Activated CD4-positive, alpha-beta T cell treated with anti-CD3 and anti-CD28 coated beads, Interleukin-2, amount 10 ng/mL, durations not matched to agents 7 days and 5 days (primary cell): ENCODE data around the gene C1orf210. TPM values are rescaled to one million over a fixed set of nuclear protein-coding genes. Genes with fewer than 3 reads are reported as not detected.

Experiments
- CTCF ChIA-PET: fragments of 350-600 bp; sonication (Branson Sonifier 250); formaldehyde crosslinking; loops from one replicate; lab custom pipeline; 2021; ENCODE audit warnings: antibody characterized with exemption; lab: Charles Lee
- POLR2A ChIA-PET: fragments of 350-600 bp; sonication (Branson Sonifier 250); formaldehyde crosslinking; loops from one replicate; lab custom pipeline; 2021; ENCODE audit warnings: antibody characterized with exemption; lab: Charles Lee
- DNase-seq: peaks from one replicate; pipeline ENCODE4 v3.0.0-alpha.2; 2020
- H3K27ac Mint-ChIP-seq: one replicate; pipeline ENCODE4 v1.8.0; 2021; ENCODE audit warnings: mild to moderate bottlenecking, moderate library complexity, mixed read lengths
- H3K27me3 Mint-ChIP-seq: one replicate; pipeline ENCODE4 v1.8.0; 2021; ENCODE audit warnings: mixed read lengths
- H3K36me3 Mint-ChIP-seq: one replicate; pipeline ENCODE4 v1.8.0; 2021; ENCODE audit warnings: low read depth, mixed read lengths
- H3K4me1 Mint-ChIP-seq: one replicate; pipeline ENCODE4 v1.8.0; 2021; ENCODE audit warnings: mixed read lengths
- H3K4me3 Mint-ChIP-seq: one replicate; pipeline ENCODE4 v1.8.0; 2021; ENCODE audit warnings: mild to moderate bottlenecking, moderate library complexity, mixed read lengths
- H3K9me3 Mint-ChIP-seq: one replicate; pipeline ENCODE4 v1.8.0; 2021; ENCODE audit warnings: mixed read lengths
- total RNA-seq, 2 experiments: library from RNA; stranded (reverse); gene quantifications; one replicate each; pipeline ENCODE4 v1.2.3, GENCODE V29; 2021

The C1orf210 gene
- total RNA-seq, 2 experiments from 2014 or later, result not detected

- Mint-ChIP-seq H3K36me3 (peaks cover 2% of the 10 kb centered on the region), H3K27ac (no peak overlapping the region), H3K4me1 (no peaks in the 10 kb centered on the region), H3K9me3 (peaks cover 7% of the 10 kb centered on the region), H3K27me3 (peaks cover 17% of the 10 kb centered on the region), H3K4me3 (no peak overlapping the region)
- ChIA-PET CTCF (interaction anchor here (0.8 to 1.5 kb wide), 3 partner anchors 11 to 28 kb away, joined by 3 read pairs; partner anchors contain the start of gene C1orf210), POLR2A (no interaction called here)
- DNase-seq, result no peak
Measured at GRCh38 chr1:43256675-43257570, 28.5 kb downstream of the C1orf210 start.

DNA sequence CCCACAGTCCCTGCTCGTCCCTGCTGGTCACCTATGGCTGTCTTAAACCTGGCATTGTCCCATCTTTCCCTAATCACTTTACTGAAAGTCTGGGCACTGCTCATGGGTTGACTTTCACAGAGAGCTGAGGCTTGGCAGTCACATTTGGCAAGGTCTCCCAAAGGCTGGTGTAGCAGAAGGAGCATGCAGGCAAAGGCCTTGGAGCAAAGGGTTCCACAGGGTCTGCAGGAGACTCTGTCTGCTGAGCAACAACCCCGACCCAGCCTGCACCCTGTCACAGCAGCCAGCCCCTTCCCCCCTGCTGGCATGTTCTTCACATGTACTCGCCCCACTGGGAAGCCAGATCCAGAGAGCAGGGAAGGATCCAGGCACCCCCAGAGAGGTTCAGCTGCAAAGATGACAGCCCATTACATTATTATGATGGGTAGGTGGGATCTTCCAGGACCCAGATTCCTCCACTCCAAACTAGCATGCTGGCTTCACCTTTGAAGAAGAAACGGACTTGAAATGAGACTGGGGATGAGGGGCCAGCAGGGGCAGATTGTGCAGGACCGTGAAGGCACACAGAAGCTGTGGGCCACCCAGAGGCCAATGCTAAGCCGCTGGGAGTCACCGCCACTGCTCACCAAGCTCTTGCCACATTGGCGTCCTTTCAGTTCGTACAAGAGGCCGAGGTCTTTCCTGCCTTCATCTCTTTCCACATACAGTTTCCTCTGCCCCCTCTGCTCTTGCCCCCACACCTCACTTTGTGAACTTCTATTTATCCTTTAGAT, 29.8 kb downstream of the C1orf210 start:
- Mint-ChIP-seq H3K4me3 (no peak overlapping the region), H3K36me3 (peaks cover 2% of the 10 kb centered on the region), H3K9me3 (peaks cover 7% of the 10 kb centered on the region), H3K4me1 (no peaks in the 10 kb centered on the region), H3K27ac (no peak overlapping the region), H3K27me3 (peaks cover 26% of the 10 kb centered on the region)
- CTCF ChIA-PET, result interaction anchor here (0.5 to 1.6 kb wide), 2 partner anchors 22 to 574 kb away, joined by 3 read pairs; no protein-coding TSS in a partner anchor
- POLR2A ChIA-PET, result no interaction called here
- no peak for DNase-seq

DNA sequence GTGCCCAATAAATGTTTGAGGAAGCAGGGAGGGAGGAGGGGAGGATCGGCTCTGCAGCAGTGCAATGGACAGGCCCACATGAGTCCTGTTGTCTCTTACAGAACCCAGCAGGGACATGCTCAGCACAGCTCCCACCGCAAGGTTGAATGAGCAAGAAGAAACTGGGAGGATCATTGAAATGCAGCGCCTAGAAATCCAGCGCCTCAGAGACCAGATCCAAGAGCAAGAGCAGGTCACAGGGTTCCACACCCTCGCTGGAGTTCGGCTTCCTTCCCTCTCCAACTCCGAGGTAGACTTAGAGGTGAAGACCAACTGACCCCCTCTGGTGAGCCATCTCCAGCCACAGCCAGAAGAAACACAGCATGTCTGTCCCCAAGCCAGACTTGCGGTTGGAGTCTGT, 31.5 kb downstream of the C1orf210 start:
- H3K4me1 Mint-ChIP-seq, result no peaks in the 10 kb centered on the region
- H3K9me3 Mint-ChIP-seq, result peaks cover 7% of the 10 kb centered on the region
- no peak for DNase-seq
- no peak overlapping the region for H3K4me3 Mint-ChIP-seq
- no peak overlapping the region for H3K27ac Mint-ChIP-seq
- peaks cover 26% of the 10 kb centered on the region for H3K27me3 Mint-ChIP-seq
- peaks cover 2% of the 10 kb centered on the region for H3K36me3 Mint-ChIP-seq
- POLR2A ChIA-PET, result no interaction called here
- CTCF ChIA-PET, result interaction anchor here (0.6 kb wide), 1 partner anchor 325 kb away, joined by 4 read pairs; no protein-coding TSS in a partner anchor

DNA sequence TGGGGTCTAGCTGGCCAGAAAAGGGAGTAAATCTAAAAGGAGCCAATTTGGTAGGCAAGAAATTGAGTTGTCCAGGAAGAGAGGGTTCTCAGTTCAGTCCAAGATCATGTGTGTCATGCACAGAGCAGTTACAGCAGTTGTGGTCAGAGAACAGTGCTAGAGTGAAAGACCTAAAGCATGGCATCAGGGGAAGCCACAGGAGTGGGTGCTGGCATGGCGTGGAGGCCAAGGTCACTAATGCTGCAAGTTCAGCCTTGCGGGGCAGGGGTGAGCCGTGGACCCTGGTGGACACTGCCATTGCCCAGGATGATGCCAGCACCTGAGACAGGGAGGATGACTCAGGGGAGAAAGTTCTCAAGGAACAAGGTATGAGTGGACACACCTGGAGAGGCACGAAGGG, 32.2 kb downstream of the C1orf210 start:
- ChIA-PET CTCF (no interaction called here), POLR2A (no interaction called here)
- DNase-seq, result no peak
- Mint-ChIP-seq H3K9me3 (peaks cover 2% of the 10 kb centered on the region), H3K4me1 (no peaks in the 10 kb centered on the region), H3K27ac (no peak overlapping the region), H3K36me3 (peaks cover 2% of the 10 kb centered on the region), H3K27me3 (peaks cover 26% of the 10 kb centered on the region), H3K4me3 (no peak overlapping the region)

- no peaks in the 10 kb centered on the region for H3K36me3 Mint-ChIP-seq
- ChIA-PET CTCF (no interaction called here), POLR2A (no interaction called here)
- no peaks in the 10 kb centered on the region for H3K4me1 Mint-ChIP-seq
- peaks cover 3% of the 10 kb centered on the region for H3K9me3 Mint-ChIP-seq
- no peak overlapping the region for H3K27ac Mint-ChIP-seq
- H3K4me3 Mint-ChIP-seq, result no peak overlapping the region
- peaks cover 26% of the 10 kb centered on the region for H3K27me3 Mint-ChIP-seq
- DNase-seq, result no peak
Measured at GRCh38 chr1:43252225-43252624, 33.2 kb downstream of the C1orf210 start.

DNA sequence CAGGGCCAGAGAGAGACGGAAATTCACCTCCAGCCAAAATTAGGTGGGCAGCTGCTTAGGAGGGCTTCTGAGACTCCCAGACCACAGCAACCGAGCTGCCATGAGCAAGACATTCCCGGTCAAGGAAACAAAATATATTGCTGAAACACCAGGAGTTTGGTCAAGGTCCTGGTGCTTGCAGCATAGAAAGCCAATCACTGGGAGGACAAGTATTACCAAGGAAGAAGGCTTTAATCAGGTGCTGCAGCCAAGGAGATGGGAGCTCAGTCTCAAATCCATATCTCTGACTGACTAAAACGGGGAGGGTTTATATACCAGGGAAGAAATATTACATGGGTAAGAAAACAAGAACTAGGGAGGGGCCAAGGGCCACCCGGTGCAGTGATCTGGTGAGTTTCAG, 34.4 kb downstream of the C1orf210 start:
- CTCF ChIA-PET, result no interaction called here
- H3K27me3 Mint-ChIP-seq, result peaks cover 33% of the 10 kb centered on the region

GRCh38 chr1:43250351-43250761, 35.0 kb downstream of the C1orf210 start:
- Mint-ChIP-seq H3K9me3 (peaks cover 7% of the 10 kb centered on the region), H3K27me3 (peaks cover 36% of the 10 kb centered on the region), H3K27ac (no peak overlapping the region), H3K36me3 (no peaks in the 10 kb centered on the region), H3K4me1 (no peaks in the 10 kb centered on the region), H3K4me3 (no peak overlapping the region)
- CTCF ChIA-PET, result no interaction called here
- POLR2A ChIA-PET, result no interaction called here
- no peak for DNase-seq

More for the DNA sequence above, 34.4 kb downstream of the C1orf210 start:
- no peaks in the 10 kb centered on the region for H3K4me1 Mint-ChIP-seq
- H3K9me3 Mint-ChIP-seq, result peaks cover 7% of the 10 kb centered on the region
- POLR2A ChIA-PET, result no interaction called here
- H3K36me3 Mint-ChIP-seq, result no peaks in the 10 kb centered on the region
- no peak overlapping the region for H3K4me3 Mint-ChIP-seq
- no peak for DNase-seq
- no peak overlapping the region for H3K27ac Mint-ChIP-seq

- Mint-ChIP-seq H3K9me3 (peaks cover 7% of the 10 kb centered on the region), H3K27me3 (peaks cover 25% of the 10 kb centered on the region)
- CTCF ChIA-PET, result no interaction called here
Measured at GRCh38 chr1:43247256-43247921, 38.0 kb downstream of the C1orf210 start.

GRCh38 chr1:43246466-43247213, 38.7 kb downstream of the C1orf210 start:
- H3K4me3 Mint-ChIP-seq, result no peak overlapping the region
- H3K27ac Mint-ChIP-seq, result no peak overlapping the region
- ChIA-PET CTCF (no interaction called here), POLR2A (no interaction called here)
- no peaks in the 10 kb centered on the region for H3K36me3 Mint-ChIP-seq
- H3K4me1 Mint-ChIP-seq, result no peaks in the 10 kb centered on the region
- peaks cover 7% of the 10 kb centered on the region for H3K9me3 Mint-ChIP-seq
- H3K27me3 Mint-ChIP-seq, result peaks cover 19% of the 10 kb centered on the region
- DNase-seq, result no peak

More at GRCh38 chr1:43247256-43247921, 38.0 kb downstream of the C1orf210 start:
- Mint-ChIP-seq H3K4me3 (no peak overlapping the region), H3K36me3 (no peaks in the 10 kb centered on the region), H3K4me1 (no peaks in the 10 kb centered on the region), H3K27ac (no peak overlapping the region)
- DNase-seq, result no peak
- POLR2A ChIA-PET, result no interaction called here

DNA sequence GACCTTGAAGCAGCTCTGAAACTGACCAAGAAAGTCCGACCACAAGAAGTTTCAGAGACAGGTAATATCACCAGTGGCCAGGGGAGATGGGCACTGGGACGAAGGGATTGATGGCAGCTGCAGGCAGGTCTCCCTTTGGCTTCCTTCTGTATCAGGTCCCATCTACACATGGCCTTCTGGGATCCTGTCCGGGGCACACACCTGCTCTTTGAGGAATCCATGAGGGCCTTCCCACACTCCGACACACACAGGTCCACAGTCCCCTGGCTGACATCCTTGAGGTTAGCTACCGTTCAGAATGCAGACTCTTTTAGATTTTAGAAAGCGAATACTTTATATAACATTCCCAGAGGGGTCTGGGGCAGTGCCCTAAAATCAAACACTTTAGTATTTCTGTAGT, 42.1 kb downstream of the C1orf210 start:
- Mint-ChIP-seq H3K4me3 (no peak overlapping the region), H3K9me3 (peaks cover 11% of the 10 kb centered on the region), H3K4me1 (peaks cover 11% of the 10 kb centered on the region), H3K27me3 (peaks cover 12% of the 10 kb centered on the region), H3K27ac (no peak overlapping the region), H3K36me3 (no peaks in the 10 kb centered on the region)
- POLR2A ChIA-PET, result no interaction called here
- no peak for DNase-seq
- CTCF ChIA-PET, result interaction anchor here (0.5 to 2.4 kb wide), 4 partner anchors 17 to 347 kb away, joined by 3 to 5 read pairs (median 4); no protein-coding TSS in a partner anchor

- DNase-seq, result no peak
- ChIA-PET POLR2A (no interaction called here), CTCF (interaction anchor here (0.6 kb wide), 1 partner anchor 116 kb away, joined by 9 read pairs; no protein-coding TSS in a partner anchor)
- Mint-ChIP-seq H3K27ac (no peak overlapping the region), H3K27me3 (peaks cover 7% of the 10 kb centered on the region), H3K9me3 (peaks cover 4% of the 10 kb centered on the region), H3K4me3 (no peak overlapping the region), H3K4me1 (peaks cover 13% of the 10 kb centered on the region), H3K36me3 (no peaks in the 10 kb centered on the region)
Measured at GRCh38 chr1:43241413-43241836, 44.0 kb downstream of the C1orf210 start.

DNA sequence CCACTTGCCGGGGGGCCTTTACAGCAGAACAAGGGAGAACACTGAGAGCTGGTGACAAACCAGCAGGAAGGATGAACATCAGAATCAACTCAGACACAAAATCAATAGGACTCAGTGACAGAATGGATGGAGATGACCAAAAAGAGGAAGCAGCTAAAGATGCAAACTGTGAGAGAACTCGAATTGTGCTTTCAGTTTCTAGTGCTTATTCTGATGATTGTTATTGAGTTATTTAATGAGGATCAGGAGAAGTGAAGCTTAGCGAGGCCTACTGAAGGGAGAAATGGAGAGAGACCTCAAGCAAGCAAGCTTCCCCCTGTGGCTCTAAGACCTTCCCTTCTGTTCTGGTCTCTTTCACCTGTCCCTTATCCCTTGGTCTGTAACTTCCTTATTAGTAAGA, 45.9 kb downstream of the C1orf210 start:
- ChIA-PET CTCF (interaction anchor here (1.3 kb wide), 1 partner anchor 175 kb away, joined by 4 read pairs; no protein-coding TSS in a partner anchor), POLR2A (interaction anchor here (1.1 kb wide), 1 partner anchor 119 kb away, joined by 3 read pairs; the partner anchor contains the start of gene CDC20)
- H3K27ac Mint-ChIP-seq, result peak overlapping the region; percentile 67
- no peaks in the 10 kb centered on the region for H3K36me3 Mint-ChIP-seq
- peaks cover 13% of the 10 kb centered on the region for H3K4me1 Mint-ChIP-seq
- no peaks in the 10 kb centered on the region for H3K27me3 Mint-ChIP-seq
- no peak for DNase-seq
- H3K9me3 Mint-ChIP-seq, result peaks cover 4% of the 10 kb centered on the region
- H3K4me3 Mint-ChIP-seq, result no peak overlapping the region
